HepG2 (cell line): Measurements from ENCODE around the gene TMEM238. TPM values are rescaled to one million over a fixed set of nuclear protein-coding genes. Genes with fewer than 3 reads are reported as not detected.

Experiments
- ATAC-seq: fragments of 200-7000 bp; cut with Tn5 transposase; 3 replicates; pipeline ENCODE4 v1.9.1; 2020; ENCODE audit warnings: mild to moderate bottlenecking, moderate library complexity
- BruUV-seq: library from RNA; stranded (reverse); fragments of 400-500 nt; replicated peaks from 2 replicates; lab custom pipeline; 2021; lab: Mats Ljungman, UMichigan
- CTCF ChIA-PET: fragments of 300-600 bp; formaldehyde crosslinking; extraction: SDS; loops from one replicate; lab custom pipeline; 2021; ENCODE audit warnings: low total read pairs, inconsistent platforms, low intra/inter-chr PET ratio; lab: Yijun Ruan, JAX
- POLR2A ChIA-PET: fragments of 350-600 bp; sonication (Branson Sonifier 250); formaldehyde crosslinking; loops from one replicate; lab custom pipeline; 2020; ENCODE audit warnings: antibody characterized with exemption, inconsistent platforms; lab: Yijun Ruan, JAX
- DNase-seq: peaks from one replicate; pipeline ENCODE4 v3.0.0-alpha.2; 2015; ENCODE audit warnings: low spot score
- FAIRE-seq: peaks from 3 replicates; lab custom pipeline; 2011; peaks lifted over from hg19 to GRCh38; lab: Jason Lieb, UNC
- H2AFZ ChIP-seq: one replicate; pipeline ENCODE4 v1.6.1; 2011; ENCODE audit warnings: low read length, inconsistent platforms
- H3K27ac ChIP-seq: fragments of 300-600 bp; 3 replicates; pipeline ENCODE4 v1.8.0; 2011; ENCODE audit warnings: mixed run types, mild to moderate bottlenecking, mixed read lengths, low read length, inconsistent platforms; ENCODE audit not compliant: insufficient read depth; ENCODE audit errors: extremely low read length
- H3K27me3 ChIP-seq, 2 experiments: fragments of 200-600 bp in 1 of 2; 2 replicates in 1 of 2; 3 replicates in 1 of 2; pipeline versions ENCODE4 v1.6.0 to v1.8.0; 2011; ENCODE audit warnings: low read length in 2 of 2, mild to moderate bottlenecking in 2 of 2, moderate library complexity in 2 of 2, inconsistent platforms in 1 of 2; ENCODE audit not compliant: insufficient read depth in 2 of 2, control insufficient read depth in 1 of 2
- H3K36me3 ChIP-seq, 2 experiments: fragments of 200-600 bp in 1 of 2; replicated peaks in 1 of 2; 2 replicates in 1 of 2; 3 replicates in 1 of 2; pipeline versions ENCODE4 v1.5.1 to v1.8.0; 2011; ENCODE audit warnings: low read length in 2 of 2, inconsistent platforms in 1 of 2; ENCODE audit not compliant: insufficient read depth in 2 of 2, control insufficient read depth in 1 of 2
- H3K4me1 ChIP-seq: 2 replicates; pipeline ENCODE4 v1.5.1; 2012; ENCODE audit warnings: low read length, inconsistent platforms; ENCODE audit not compliant: insufficient read depth
- H3K4me2 ChIP-seq: 2 replicates; pipeline ENCODE4 v1.6.0; 2011; ENCODE audit warnings: low read depth, low read length, inconsistent platforms
- H3K4me3 ChIP-seq, 3 experiments: fragments of 200-600 bp in 1 of 3; sonication (generic), shearing (Covaris generic) in 1 of 3; replicated peaks in 1 of 3; 2 replicates each; pipeline ENCODE4 v1.5.1; 2011 to 2016; ENCODE audit warnings: low read length in 3 of 3, inconsistent platforms in 2 of 3, low read depth in 2 of 3, mild to moderate bottlenecking in 2 of 3, control low read depth in 1 of 3, mixed read lengths in 1 of 3; ENCODE audit not compliant: insufficient read depth in 1 of 3
- H3K79me2 ChIP-seq: one replicate; pipeline ENCODE4 v1.6.1; 2011; ENCODE audit warnings: low read length, inconsistent platforms; ENCODE audit not compliant: insufficient read depth
- H3K9ac ChIP-seq: 2 replicates; pipeline ENCODE4 v1.6.0; 2011; ENCODE audit warnings: mild to moderate bottlenecking, low read depth, low read length, inconsistent platforms; ENCODE audit not compliant: insufficient read depth
- H3K9me3 ChIP-seq: 2 replicates; pipeline ENCODE4 v1.5.1; 2012; ENCODE audit warnings: mild to moderate bottlenecking, low read length
- H4K20me1 ChIP-seq: 2 replicates; pipeline ENCODE4 v1.6.0; 2011; ENCODE audit warnings: inconsistent platforms, mild to moderate bottlenecking, low read length, moderate library complexity; ENCODE audit not compliant: insufficient read depth
- ARID5B ChIP-seq: IDR thresholded peaks from 2 replicates; pipeline ENCODE4 v1.4.0; 2020; ENCODE audit warnings: mild to moderate bottlenecking, missing genetic modification reagents
- GTF2F1 ChIP-seq: fragments of 150-350 bp; IDR thresholded peaks from 2 replicates; pipeline ENCODE4 v1.6.1; 2014; ENCODE audit warnings: low read length
- HDAC1 ChIP-seq: sonication (generic); formaldehyde crosslinking; IDR thresholded peaks from 2 replicates; pipeline ENCODE4 v1.5.1; 2020; ENCODE audit warnings: mild to moderate bottlenecking, missing genetic modification reagents
- KLF6 ChIP-seq: IDR thresholded peaks from 2 replicates; pipeline ENCODE4 v1.8.0; 2016; ENCODE audit warnings: missing biosample characterization, missing genetic modification reagents
- MAFG ChIP-seq: sonication (generic); formaldehyde crosslinking; IDR thresholded peaks from 2 replicates; pipeline ENCODE4 v1.5.1; 2020; ENCODE audit warnings: mild to moderate bottlenecking, missing genetic modification reagents
- NR2C2 ChIP-seq: sonication (generic); formaldehyde crosslinking; IDR thresholded peaks from 2 replicates; pipeline ENCODE4 v1.4.0; 2020; ENCODE audit warnings: missing genetic modification reagents, mild to moderate bottlenecking, moderate library complexity, borderline replicate concordance
- SMARCE1 ChIP-seq: fragments of 450-650 bp; IDR thresholded peaks from 2 replicates; pipeline ENCODE4 v1.6.1; 2017; ENCODE audit warnings: borderline replicate concordance
- TBX2 ChIP-seq: sonication (generic); formaldehyde crosslinking; IDR thresholded peaks from 2 replicates; pipeline ENCODE4 v1.5.0; 2020; ENCODE audit warnings: missing genetic modification reagents, mild to moderate bottlenecking, borderline replicate concordance
- TSC22D2 ChIP-seq: sonication (generic); formaldehyde crosslinking; IDR thresholded peaks from 2 replicates; pipeline ENCODE4 v1.5.1; 2020; ENCODE audit warnings: missing genetic modification reagents, mild to moderate bottlenecking, borderline replicate concordance
- ZNF496 ChIP-seq: sonication (generic); formaldehyde crosslinking; IDR thresholded peaks from 2 replicates; pipeline ENCODE4 v1.8.1; 2023; ENCODE audit warnings: mild to moderate bottlenecking, moderate library complexity, missing genetic modification reagents; ENCODE audit not compliant: insufficient replicate concordance
- ZNF564 ChIP-seq: sonication (generic); formaldehyde crosslinking; IDR thresholded peaks from 2 replicates; pipeline ENCODE4 v1.8.1; 2023; ENCODE audit warnings: mild to moderate bottlenecking, missing genetic modification reagents
- ZNF7 ChIP-seq: IDR thresholded peaks from 2 replicates; pipeline ENCODE4 v1.6.1; 2016; ENCODE audit warnings: missing biosample characterization, missing genetic modification reagents
- ZNF776 ChIP-seq: sonication (generic); formaldehyde crosslinking; IDR thresholded peaks from 2 replicates; pipeline ENCODE4 v1.4.0; 2020; ENCODE audit warnings: mild to moderate bottlenecking, missing genetic modification reagents
- ZSCAN22 ChIP-seq: sonication (generic); formaldehyde crosslinking; IDR thresholded peaks from 2 replicates; pipeline ENCODE4 v1.4.0; 2020; ENCODE audit warnings: mild to moderate bottlenecking, missing genetic modification reagents
- WGBS: methylation state at CpG from one replicate; pipeline ENCODE4 v1.1.6; 2017; ENCODE audit warnings: low lambda C conversion rate; 5-methylcytosine and 5-hydroxymethylcytosine counted together
- in situ Hi-C: cut with HindIII; loops from 2 replicates; pipeline ENCODE4 v1.10.0; 2017; ENCODE audit warnings: low pct_unique_long_range_greater_than_20kb; ENCODE audit not compliant: extremely low pct_ligation_motif_present
- intact Hi-C: fragments of 100-400 bp; cut with micrococcal nuclease; formaldehyde crosslinking; loops from one replicate; pipeline ENCODE4 v1.10.0; 2022; ENCODE audit not compliant: unreplicated experiment
- polyA plus RNA-seq, 8 experiments: library from polyadenylated mRNA; depleted of rRNA in 3 of 8; stranded (reverse) in 7 of 8; unstranded in 1 of 8; fragments of >200 nt; fragmentation: Illumina TruSeq in 4 of 8; extraction: Trizol in 4 of 8; gene quantifications; 2 replicates each; pipeline versions ENCODE4 v1.2.1 to v1.2.3, GENCODE V29; 2011 to 2016; ENCODE audit warnings: low read depth in 4 of 8, missing spikeins in 1 of 8, mixed read lengths in 1 of 8; ENCODE audit not compliant: insufficient read depth in 1 of 8
- total RNA-seq, 5 experiments: library from RNA; depleted of rRNA; stranded (reverse); fragments of >200 nt; fragmentation: Illumina TruSeq; extraction: Trizol; gene quantifications; 2 replicates each; pipeline ENCODE4 v1.2.3, GENCODE V29; 2016; ENCODE audit warnings: low read depth in 1 of 5
- TF ChIP-seq, protein P1 (sequence below): sonication (generic); formaldehyde crosslinking; IDR thresholded peaks from 2 replicates; pipeline ENCODE4 v1.9.0; 2021; ENCODE audit warnings: missing genetic modification reagents, mild to moderate bottlenecking, borderline replicate concordance
- TF ChIP-seq, protein P2 (sequence below): sonication (generic); formaldehyde crosslinking; IDR thresholded peaks from 2 replicates; pipeline ENCODE4 v1.5.1; 2020; ENCODE audit warnings: mild to moderate bottlenecking, missing genetic modification reagents, moderate library complexity

The TMEM238 gene
- total and polyA plus RNA-seq, 2 of the 13 experiments (the other 11 are each of a cell fraction or from before 2014, with no cell fraction given) = not detected

GRCh38 chr19:55340784-55341147, 43.3 kb downstream of the TMEM238 start:
- FAIRE-seq (no peak), ATAC-seq (0 out of 3 replicates have a peak, but pooled peaks have one; percentile 1), DNase-seq (no peak)
- WGBS = under 1% methylated on average over 24 of the region's 24 CpGs
- peaks cover 5% of the 10 kb centered on the region for H3K79me2 ChIP-seq
- H3K4me1 ChIP-seq = peaks cover 27% of the 10 kb centered on the region
- H3K36me3 ChIP-seq = peaks cover 2 to 7% of the 10 kb centered on the region in 2 experiments; a peak in 3 of 5 replicates
- peak overlapping the region; percentile 82 to 99 (median 91) for H3K4me3 ChIP-seq
- H3K9me3 ChIP-seq = no peaks in the 10 kb centered on the region
- intact Hi-C loops = no loop called here
- peak overlapping the region; percentile 95 for H3K9ac ChIP-seq
- no peak overlapping the region for H2AFZ ChIP-seq
- peaks cover 3% of the 10 kb centered on the region; the same call in 1 of the 2 replicates for H4K20me1 ChIP-seq
- BruUV-seq = no TSS peak
- peak overlapping the region; percentile 75 for H3K27ac ChIP-seq
- H3K27me3 ChIP-seq = no peaks in the 10 kb centered on the region; a peak in 1 of 5 replicates
- CTCF ChIA-PET = no interaction called here
- POLR2A ChIA-PET = interaction anchor here (0.6 to 0.7 kb wide), 3 partner anchors 67 to 200 kb away, joined by 3 read pairs; partner anchors contain the start of gene UBE2S
- H3K4me2 ChIP-seq = peak overlapping the region; percentile 81
- in situ Hi-C loops = no loop called here
- TF ChIP-seq MAFG = no peak
- no peak for TF ChIP-seq KLF6 (CRISPR knock-in tag)
- TF ChIP-seq ARID5B = no peak
- no peak for TF ChIP-seq ZNF564
- no peak for TF ChIP-seq ZNF776 (CRISPR knock-in tag)
- TF ChIP-seq TSC22D2 (CRISPR knock-in tag) = no peak
- TF ChIP-seq HDAC1 (CRISPR knock-in tag) = 0 out of 2 replicates have a peak, but pooled peaks have one; percentile 19
- no peak for TF ChIP-seq NR2C2 (CRISPR knock-in tag)
- no peak for TF ChIP-seq SMARCE1
- no peak for TF ChIP-seq ZNF496
- no peak for TF ChIP-seq ZNF7 (CRISPR knock-in tag)
- TF ChIP-seq, protein P1, sequence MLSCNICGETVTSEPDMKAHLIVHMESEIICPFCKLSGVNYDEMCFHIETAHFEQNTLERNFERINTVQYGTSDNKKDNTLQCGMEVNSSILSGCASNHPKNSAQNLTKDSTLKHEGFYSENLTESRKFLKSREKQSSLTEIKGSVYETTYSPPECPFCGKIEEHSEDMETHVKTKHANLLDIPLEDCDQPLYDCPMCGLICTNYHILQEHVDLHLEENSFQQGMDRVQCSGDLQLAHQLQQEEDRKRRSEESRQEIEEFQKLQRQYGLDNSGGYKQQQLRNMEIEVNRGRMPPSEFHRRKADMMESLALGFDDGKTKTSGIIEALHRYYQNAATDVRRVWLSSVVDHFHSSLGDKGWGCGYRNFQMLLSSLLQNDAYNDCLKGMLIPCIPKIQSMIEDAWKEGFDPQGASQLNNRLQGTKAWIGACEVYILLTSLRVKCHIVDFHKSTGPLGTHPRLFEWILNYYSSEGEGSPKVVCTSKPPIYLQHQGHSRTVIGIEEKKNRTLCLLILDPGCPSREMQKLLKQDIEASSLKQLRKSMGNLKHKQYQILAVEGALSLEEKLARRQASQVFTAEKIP (CRISPR knock-in tag) = no peak
- no peak for TF ChIP-seq GTF2F1
- TF ChIP-seq TBX2 (CRISPR knock-in tag) = no peak
- no peak for TF ChIP-seq ZSCAN22 (CRISPR knock-in tag)
- TF ChIP-seq, protein P2, sequence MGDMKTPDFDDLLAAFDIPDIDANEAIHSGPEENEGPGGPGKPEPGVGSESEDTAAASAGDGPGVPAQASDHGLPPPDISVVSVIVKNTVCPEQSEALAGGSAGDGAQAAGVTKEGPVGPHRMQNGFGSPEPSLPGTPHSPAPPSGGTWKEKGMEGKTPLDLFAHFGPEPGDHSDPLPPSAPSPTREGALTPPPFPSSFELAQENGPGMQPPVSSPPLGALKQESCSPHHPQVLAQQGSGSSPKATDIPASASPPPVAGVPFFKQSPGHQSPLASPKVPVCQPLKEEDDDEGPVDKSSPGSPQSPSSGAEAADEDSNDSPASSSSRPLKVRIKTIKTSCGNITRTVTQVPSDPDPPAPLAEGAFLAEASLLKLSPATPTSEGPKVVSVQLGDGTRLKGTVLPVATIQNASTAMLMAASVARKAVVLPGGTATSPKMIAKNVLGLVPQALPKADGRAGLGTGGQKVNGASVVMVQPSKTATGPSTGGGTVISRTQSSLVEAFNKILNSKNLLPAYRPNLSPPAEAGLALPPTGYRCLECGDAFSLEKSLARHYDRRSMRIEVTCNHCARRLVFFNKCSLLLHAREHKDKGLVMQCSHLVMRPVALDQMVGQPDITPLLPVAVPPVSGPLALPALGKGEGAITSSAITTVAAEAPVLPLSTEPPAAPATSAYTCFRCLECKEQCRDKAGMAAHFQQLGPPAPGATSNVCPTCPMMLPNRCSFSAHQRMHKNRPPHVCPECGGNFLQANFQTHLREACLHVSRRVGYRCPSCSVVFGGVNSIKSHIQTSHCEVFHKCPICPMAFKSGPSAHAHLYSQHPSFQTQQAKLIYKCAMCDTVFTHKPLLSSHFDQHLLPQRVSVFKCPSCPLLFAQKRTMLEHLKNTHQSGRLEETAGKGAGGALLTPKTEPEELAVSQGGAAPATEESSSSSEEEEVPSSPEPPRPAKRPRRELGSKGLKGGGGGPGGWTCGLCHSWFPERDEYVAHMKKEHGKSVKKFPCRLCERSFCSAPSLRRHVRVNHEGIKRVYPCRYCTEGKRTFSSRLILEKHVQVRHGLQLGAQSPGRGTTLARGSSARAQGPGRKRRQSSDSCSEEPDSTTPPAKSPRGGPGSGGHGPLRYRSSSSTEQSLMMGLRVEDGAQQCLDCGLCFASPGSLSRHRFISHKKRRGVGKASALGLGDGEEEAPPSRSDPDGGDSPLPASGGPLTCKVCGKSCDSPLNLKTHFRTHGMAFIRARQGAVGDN = peak; percentile 39
